Hematopoietic multipotent progenitor cell treated with erythropoietin and hydrocortisone succinate and interleukin-3 and kit ligand, for 17 days (in vitro differentiated cells): ENCODE data around the gene MYADML2.

Source experiments
- DNase-seq: peaks from one replicate; pipeline ENCODE4 v3.0.0-alpha.2; 2015; ENCODE audit warnings: low spot score

The MYADML2 gene

GRCh38 chr17:81939218-81939617 is 7.8 kb downstream of the MYADML2 start:
- DNase-seq, result no peak

- DNase-seq, result no peak
Observed at GRCh38 chr17:81935709-81936084, 11.3 kb downstream of the MYADML2 start.

GRCh38 chr17:81934850-81935708 is 12.0 kb downstream of the MYADML2 start:
- no peak for DNase-seq

- DNase-seq, result no peak
Observed at GRCh38 chr17:81934098-81934757, 12.8 kb downstream of the MYADML2 start.

- DNase-seq, result no peak
Observed at GRCh38 chr17:81933178-81933699, 13.8 kb downstream of the MYADML2 start.

- DNase-seq, result peak; percentile 65
Observed at GRCh38 chr17:81932333-81932983, 14.6 kb downstream of the MYADML2 start.

- peak; percentile 67 for DNase-seq
Observed at GRCh38 chr17:81931557-81932332, 15.3 kb downstream of the MYADML2 start.

GRCh38 chr17:81931189-81931556 is 15.9 kb downstream of the MYADML2 start:
- DNase-seq, result no peak

- DNase-seq, result no peak
Observed at GRCh38 chr17:81930142-81931125, 16.6 kb downstream of the MYADML2 start.

- no peak for DNase-seq
Observed at GRCh38 chr17:81929253-81930141, 17.5 kb downstream of the MYADML2 start.

- DNase-seq, result peak; percentile 25
Observed at GRCh38 chr17:81928544-81929252, 18.3 kb downstream of the MYADML2 start.

GRCh38 chr17:81927653-81928543 is 19.1 kb downstream of the MYADML2 start, which contains the start of gene MAFG:
TSS of gene MAFG (minus strand) at chr17:81927735. CDS start at chr17:81923185, 4,550 bp downstream.
- DNase-seq, result peak; percentile 97

GRCh38 chr17:81927152-81927652 is 19.8 kb downstream of the MYADML2 start:
- DNase-seq, result no peak

GRCh38 chr17:81926451-81927151 is 20.4 kb downstream of the MYADML2 start:
- DNase-seq, result peak; percentile 87

- DNase-seq, result no peak
Observed at GRCh38 chr17:81925860-81926450, 21.1 kb downstream of the MYADML2 start.
